ENCODE data around the gene LCE2D. TPM values are rescaled to one million over a fixed set of nuclear protein-coding genes. Genes with fewer than 3 reads are reported as not detected.
"Not testable (repeated sequence)": the region's sequence is repeated elsewhere in the genome, so short reads cannot be mapped to it uniquely, and the experiment has no call there.

Gene LCE2D
- total RNA-seq, 2 experiments from 2014 or later = not detected

DNA sequence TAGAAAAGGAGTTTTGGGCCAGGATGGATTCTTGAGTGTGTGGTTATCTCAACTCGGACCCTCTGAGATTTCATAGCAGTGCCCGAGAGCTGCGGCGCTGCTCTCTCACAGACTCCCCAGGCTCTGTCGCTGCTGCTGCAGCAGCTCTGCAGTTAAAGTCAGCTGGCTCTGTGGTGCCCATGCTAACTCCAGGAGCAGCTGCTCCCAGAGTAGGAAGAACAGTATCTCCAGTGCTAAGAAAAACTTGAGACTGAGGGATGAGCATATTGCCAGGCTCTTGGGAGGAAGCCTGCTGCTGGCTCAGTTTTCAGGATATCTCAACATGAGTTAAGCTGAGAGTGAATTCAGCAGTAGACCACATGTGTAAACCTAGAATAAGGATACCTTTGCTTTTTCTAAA, 4.5 kb downstream of the LCE2D start:
- H3K36me3 ChIP-seq (ENCODE audit: insufficient read depth, low read length) = no peaks in the 10 kb centered on the region
- H4K20me1 ChIP-seq (ENCODE audit: insufficient read depth, low read length) = no peaks in the 10 kb centered on the region
- H3K9me3 ChIP-seq (ENCODE audit: low read length) = no peaks in the 10 kb centered on the region
- DNase-seq (ENCODE audit: low spot score) = no peak
- H3K9me2 ChIP-seq (ENCODE audit: insufficient read depth, low read length) = no peaks in the 10 kb centered on the region
- H3K4me1 ChIP-seq (ENCODE audit: insufficient read depth, low read length, poor library complexity, severe bottlenecking) = no peaks in the 10 kb centered on the region
- no peaks in the 10 kb centered on the region for H3K79me2 ChIP-seq (ENCODE audit: insufficient read depth, low read depth, low read length)
- POLR2A ChIA-PET = interaction anchor here (0.6 kb wide), 1 partner anchor 120 kb away, joined by 3 read pairs; no protein-coding TSS in a partner anchor
- BruUV-seq (replicated peaks) = no TSS peak
- H3K4me2 ChIP-seq (ENCODE audit: low read length) = no peak overlapping the region
- intact Hi-C loops (cut with micrococcal nuclease; ENCODE audit: unreplicated experiment) = no loop called here
- no peak overlapping the region for H3K27ac ChIP-seq (ENCODE audit: low read depth, low read length, poor library complexity, severe bottlenecking)
- no peak overlapping the region for H2AFZ ChIP-seq (ENCODE audit: low read length)
- CTCF ChIA-PET (ENCODE audit: unreplicated experiment) = no interaction called here
- no peak overlapping the region for H3K4me3 ChIP-seq (ENCODE audit: low read depth, low read length, poor library complexity, severe bottlenecking)
- TF ChIP-seq, protein P1, sequence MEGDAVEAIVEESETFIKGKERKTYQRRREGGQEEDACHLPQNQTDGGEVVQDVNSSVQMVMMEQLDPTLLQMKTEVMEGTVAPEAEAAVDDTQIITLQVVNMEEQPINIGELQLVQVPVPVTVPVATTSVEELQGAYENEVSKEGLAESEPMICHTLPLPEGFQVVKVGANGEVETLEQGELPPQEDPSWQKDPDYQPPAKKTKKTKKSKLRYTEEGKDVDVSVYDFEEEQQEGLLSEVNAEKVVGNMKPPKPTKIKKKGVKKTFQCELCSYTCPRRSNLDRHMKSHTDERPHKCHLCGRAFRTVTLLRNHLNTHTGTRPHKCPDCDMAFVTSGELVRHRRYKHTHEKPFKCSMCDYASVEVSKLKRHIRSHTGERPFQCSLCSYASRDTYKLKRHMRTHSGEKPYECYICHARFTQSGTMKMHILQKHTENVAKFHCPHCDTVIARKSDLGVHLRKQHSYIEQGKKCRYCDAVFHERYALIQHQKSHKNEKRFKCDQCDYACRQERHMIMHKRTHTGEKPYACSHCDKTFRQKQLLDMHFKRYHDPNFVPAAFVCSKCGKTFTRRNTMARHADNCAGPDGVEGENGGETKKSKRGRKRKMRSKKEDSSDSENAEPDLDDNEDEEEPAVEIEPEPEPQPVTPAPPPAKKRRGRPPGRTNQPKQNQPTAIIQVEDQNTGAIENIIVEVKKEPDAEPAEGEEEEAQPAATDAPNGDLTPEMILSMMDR (conservative IDR thresholded peaks at IDR 0.05; ENCODE audit: low read length) = no peak
- TF ChIP-seq EZH2phosphoT487 (IDR thresholded peaks at IDR 0.05; ENCODE audit: borderline replicate concordance, low read depth, low read length) = no peak

DNA sequence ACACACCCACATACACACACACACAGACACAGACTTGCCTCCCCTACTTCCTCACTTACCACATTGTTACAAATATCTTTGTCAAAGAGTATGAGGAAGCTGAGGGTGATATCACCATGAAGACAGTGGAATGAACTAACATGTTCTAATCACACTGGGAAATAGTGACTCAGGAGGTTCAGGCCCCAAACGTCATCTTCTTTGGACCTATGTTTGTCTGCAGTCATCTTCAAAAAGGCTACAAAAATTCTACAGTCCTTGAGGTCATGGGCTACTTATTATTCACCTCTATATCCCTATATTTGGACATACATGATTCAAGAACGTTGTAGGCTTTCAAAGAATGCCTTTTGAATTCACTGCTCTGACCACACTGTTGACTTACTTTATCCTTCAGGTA, 9.8 kb downstream of the LCE2D start:
- no peaks in the 10 kb centered on the region for H3K79me2 ChIP-seq (ENCODE audit: insufficient read depth, low read depth, low read length)
- CTCF ChIA-PET (ENCODE audit: unreplicated experiment) = no interaction called here
- H3K9me2 ChIP-seq (ENCODE audit: insufficient read depth, low read length) = no peaks in the 10 kb centered on the region
- DNase-seq (ENCODE audit: low spot score) = no peak
- POLR2A ChIA-PET = no interaction called here
- no peaks in the 10 kb centered on the region for H3K36me3 ChIP-seq (ENCODE audit: insufficient read depth, low read length)
- H3K4me3 ChIP-seq (ENCODE audit: low read depth, low read length, poor library complexity, severe bottlenecking) = no peak overlapping the region
- intact Hi-C loops (cut with micrococcal nuclease; ENCODE audit: unreplicated experiment) = no loop called here
- H3K27ac ChIP-seq (ENCODE audit: low read depth, low read length, poor library complexity, severe bottlenecking) = no peak overlapping the region
- no peak for TF ChIP-seq EZH2phosphoT487 (IDR thresholded peaks at IDR 0.05; ENCODE audit: borderline replicate concordance, low read depth, low read length)
- TF ChIP-seq, protein P1 (conservative IDR thresholded peaks at IDR 0.05; ENCODE audit: low read length) = no peak
- no peak overlapping the region for H3K4me2 ChIP-seq (ENCODE audit: low read length)
- no TSS peak for BruUV-seq (replicated peaks)
- no peaks in the 10 kb centered on the region for H3K9me3 ChIP-seq (ENCODE audit: low read length)
- H2AFZ ChIP-seq (ENCODE audit: low read length) = no peak overlapping the region
- no peaks in the 10 kb centered on the region for H3K4me1 ChIP-seq (ENCODE audit: insufficient read depth, low read length, poor library complexity, severe bottlenecking)
- no peaks in the 10 kb centered on the region for H4K20me1 ChIP-seq (ENCODE audit: insufficient read depth, low read length)

DNA sequence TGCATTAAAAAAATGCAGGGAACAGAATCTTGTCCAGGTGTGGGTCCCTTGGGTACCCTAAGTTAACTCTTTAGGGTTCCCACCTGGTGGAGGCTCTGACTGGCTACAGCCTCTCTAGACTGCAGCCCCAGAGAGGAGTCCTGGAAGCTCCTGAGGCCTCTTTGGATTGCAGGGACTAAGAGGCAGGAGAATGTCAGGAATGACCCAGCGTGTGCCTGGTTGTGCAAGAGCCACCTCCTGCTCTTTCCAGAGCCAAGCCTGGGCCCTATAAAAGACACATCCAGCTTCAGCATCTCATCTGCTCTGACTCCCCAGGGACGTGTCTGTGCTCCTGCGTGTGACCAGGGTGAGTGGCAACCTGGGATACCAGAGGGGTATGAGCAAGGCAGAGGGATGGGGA, 11.8 kb downstream of the LCE2D start, which contains the start of gene LCE2C:
LCE2C (plus strand) TSS at position 297 of the 400 bp plus-strand sequence. CDS start 737 bp downstream, outside the sequence.
- BruUV-seq (replicated peaks); H3K4me2 ChIP-seq (ENCODE audit: low read length); H3K4me3 ChIP-seq (ENCODE audit: low read depth, low read length, poor library complexity, severe bottlenecking); CTCF ChIA-PET (ENCODE audit: unreplicated experiment); intact Hi-C loops (cut with micrococcal nuclease; ENCODE audit: unreplicated experiment); H3K9me2 ChIP-seq (ENCODE audit: insufficient read depth, low read length); POLR2A ChIA-PET; H3K36me3 ChIP-seq (ENCODE audit: insufficient read depth, low read length); H2AFZ ChIP-seq (ENCODE audit: low read length); H3K79me2 ChIP-seq (ENCODE audit: insufficient read depth, low read depth, low read length); DNase-seq (ENCODE audit: low spot score); H3K4me1 ChIP-seq (ENCODE audit: insufficient read depth, low read length, poor library complexity, severe bottlenecking); H3K27ac ChIP-seq (ENCODE audit: low read depth, low read length, poor library complexity, severe bottlenecking); H4K20me1 ChIP-seq (ENCODE audit: insufficient read depth, low read length); H3K9me3 ChIP-seq (ENCODE audit: low read length): not testable (repeated sequence)

Data from OCI-LY7 (cell line).